ENCODE data around the gene PLCB1. TPM values are rescaled to one million over a fixed set of nuclear protein-coding genes. Genes with fewer than 3 reads are reported as not detected.

Gene PLCB1
- total RNA-seq, 1 donor from 2014 or later, result 48.3 TPM

DNA sequence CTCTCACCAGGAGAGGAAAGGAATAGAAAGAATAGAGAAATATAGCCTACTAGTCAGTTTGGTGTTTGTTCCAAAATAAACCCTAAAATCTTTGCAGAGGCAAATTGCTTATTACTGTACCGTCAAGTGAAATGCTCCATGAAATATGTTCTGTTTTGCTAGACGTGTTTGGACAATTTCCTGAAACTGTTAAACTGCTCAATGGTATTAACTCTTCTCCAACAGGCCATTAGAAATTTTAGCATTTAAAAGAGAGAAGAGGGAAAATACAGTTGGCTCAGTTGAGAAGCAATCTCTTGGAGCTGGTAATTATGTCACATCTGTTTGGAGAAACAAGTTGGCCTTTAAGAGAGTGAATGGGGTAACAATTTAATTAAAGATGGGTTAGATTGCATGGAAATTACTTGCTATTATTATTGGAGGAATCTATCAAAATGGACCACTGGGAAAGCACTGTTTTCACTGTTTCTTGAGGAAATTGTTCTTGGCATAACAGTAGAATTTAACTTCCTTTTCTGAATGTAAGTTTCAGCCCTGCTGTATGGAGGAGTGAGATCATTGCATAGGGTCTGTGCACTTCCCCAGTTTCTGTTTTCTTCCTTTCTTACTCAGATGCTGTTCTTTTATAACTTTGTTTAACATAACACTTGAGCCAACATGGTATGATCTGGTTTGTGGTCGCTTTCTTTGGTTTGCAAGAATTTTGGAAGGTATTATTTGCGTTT is 373.6 kb downstream of the PLCB1 start:
- DNase-seq (ENCODE audit: low spot score), result no peak

DNA sequence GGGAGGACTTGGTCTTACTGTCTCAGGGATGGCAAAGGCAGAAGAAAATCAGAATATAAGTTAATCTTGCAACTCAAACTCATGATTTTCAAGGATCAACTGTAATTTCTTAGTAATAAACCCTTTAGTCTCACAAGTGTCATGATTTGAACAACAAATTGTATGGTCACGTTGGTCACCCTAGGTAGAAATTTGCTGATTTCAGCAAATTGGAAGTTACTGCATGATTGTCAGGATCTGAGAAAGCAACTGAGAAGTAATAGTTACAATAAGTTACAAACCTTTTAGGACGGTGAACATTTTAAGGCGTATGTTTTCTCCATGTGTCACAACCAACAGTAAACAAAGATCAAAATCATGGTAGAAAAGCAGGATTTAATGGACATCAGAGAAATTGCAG is 375.2 kb downstream of the PLCB1 start:
- DNase-seq (ENCODE audit: low spot score), result no peak

DNA sequence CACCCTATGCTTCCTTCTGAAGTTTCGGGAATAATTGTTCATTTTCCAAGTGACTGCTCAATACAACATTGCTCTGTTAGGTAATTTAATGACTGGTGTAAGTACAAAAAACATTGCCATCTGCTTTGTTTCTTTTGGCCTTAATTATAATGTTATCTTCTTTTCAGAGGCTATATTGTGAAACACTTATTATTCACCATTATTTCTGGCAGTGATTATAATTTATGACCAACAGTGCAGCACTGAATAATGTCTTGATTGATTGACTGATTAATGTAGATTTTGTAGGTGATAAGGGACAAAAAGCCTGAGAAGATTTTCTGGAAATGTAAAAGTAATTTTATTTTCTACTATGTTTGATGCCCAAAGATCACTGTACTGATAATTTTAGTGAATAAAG is 377.7 kb downstream of the PLCB1 start:
- DNase-seq (ENCODE audit: low spot score), result no peak

DNA sequence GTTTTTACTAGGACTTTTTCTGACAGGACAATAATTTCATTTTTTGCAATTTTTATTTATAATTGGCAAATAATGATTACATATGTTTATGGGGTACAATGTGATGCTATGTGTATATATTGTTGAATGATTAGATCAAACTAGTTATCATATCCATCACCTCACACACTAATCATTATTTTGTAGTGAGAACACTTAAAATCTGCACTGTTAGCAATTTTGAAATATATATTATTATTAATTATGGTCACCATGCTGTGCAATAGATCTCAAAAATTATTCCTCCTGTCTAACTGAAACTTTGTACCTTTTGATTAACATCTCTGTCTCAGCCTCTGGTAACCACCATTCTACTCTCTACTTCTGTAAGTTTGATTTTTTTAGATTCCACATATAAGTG is 378.7 kb downstream of the PLCB1 start:
- no peak for DNase-seq (ENCODE audit: low spot score)

GRCh38 chr20:8512003-8512402 is 379.9 kb downstream of the PLCB1 start:
- DNase-seq (ENCODE audit: low spot score), result no peak

GRCh38 chr20:8515810-8516435 is 383.9 kb downstream of the PLCB1 start:
- DNase-seq (ENCODE audit: low spot score), result no peak

DNA sequence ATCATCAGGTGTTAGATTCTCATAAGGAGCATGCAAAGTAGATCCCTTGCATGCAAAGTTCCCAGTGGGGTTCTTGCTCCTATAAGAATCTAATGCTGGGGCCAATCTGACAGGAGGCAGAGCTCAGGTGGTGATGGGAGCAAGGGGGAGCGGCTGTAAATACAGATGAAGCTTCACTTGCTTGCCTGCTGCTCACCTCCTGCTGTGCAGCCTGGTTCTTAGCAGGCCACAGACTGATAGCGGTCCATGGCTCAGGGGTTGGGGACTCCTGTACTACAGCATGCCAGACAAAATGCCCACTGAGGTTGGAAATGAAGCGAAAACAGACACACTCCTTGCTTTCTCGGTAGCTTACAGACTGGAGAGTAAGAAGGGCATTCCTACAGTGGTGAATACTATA is 386.8 kb downstream of the PLCB1 start:
- no peak for DNase-seq (ENCODE audit: low spot score)

- no peak for DNase-seq (ENCODE audit: low spot score)
Observed at GRCh38 chr20:8519887-8520286, 387.8 kb downstream of the PLCB1 start.

- no peak for DNase-seq (ENCODE audit: low spot score)
Observed at GRCh38 chr20:8522168-8522567, 390.1 kb downstream of the PLCB1 start.

DNA sequence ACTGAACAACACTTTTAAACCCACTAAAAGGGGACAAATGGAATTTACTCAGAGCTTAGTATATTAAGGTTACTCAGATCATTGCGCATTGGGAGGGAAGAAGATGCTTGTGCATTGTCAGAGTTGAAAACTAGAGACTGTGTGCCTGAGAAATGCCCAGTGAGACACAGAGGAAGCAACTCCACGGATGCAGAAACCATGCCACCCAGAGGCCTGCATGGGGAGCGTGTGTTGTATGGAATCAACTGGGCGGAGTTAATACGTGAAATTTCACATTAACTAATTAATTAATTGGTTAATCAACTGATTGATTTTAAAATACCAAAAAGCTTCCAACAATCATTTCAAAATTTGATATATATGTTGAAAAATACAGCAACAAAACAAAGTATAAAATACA is 391.6 kb downstream of the PLCB1 start:
- DNase-seq (ENCODE audit: low spot score), result no peak

GRCh38 chr20:8524101-8525016 is 392.3 kb downstream of the PLCB1 start:
- no peak for DNase-seq (ENCODE audit: low spot score)

DNA sequence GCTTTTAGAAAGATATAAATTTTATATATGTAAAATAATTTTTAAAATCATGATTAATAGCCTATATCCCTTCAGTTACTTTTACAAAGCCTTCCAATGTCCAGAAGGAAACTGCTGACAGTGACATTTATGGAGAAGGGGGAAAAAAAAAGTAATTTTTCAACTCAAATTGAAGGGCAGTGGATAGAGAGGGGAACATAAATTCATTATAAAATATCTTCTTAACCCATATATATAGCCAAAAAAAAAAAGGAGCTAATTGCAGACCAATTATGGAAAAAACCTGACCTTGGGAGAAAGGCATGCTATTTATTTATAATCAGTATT is 392.9 kb downstream of the PLCB1 start:
- no peak for DNase-seq (ENCODE audit: low spot score)

DNA sequence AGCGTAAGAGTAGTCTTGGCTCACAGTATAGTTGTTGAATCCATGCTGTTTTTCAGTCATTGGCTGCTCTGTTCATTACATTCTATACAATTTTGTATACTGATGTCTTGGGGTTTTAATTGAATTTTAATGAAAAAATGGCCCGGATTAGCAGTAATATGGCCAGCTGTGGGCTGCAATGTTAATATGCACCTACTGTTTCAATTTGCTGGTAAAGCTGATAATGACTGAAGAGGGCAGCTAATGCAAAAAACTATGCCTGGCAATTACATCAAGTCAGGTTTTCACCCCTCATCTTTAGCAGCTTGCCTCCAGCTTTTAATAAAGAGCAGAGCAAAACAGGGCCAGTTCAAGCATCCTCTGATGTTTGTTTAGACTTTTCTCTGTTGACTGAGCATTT is 394.5 kb downstream of the PLCB1 start:
- DNase-seq (ENCODE audit: low spot score), result no peak

DNA sequence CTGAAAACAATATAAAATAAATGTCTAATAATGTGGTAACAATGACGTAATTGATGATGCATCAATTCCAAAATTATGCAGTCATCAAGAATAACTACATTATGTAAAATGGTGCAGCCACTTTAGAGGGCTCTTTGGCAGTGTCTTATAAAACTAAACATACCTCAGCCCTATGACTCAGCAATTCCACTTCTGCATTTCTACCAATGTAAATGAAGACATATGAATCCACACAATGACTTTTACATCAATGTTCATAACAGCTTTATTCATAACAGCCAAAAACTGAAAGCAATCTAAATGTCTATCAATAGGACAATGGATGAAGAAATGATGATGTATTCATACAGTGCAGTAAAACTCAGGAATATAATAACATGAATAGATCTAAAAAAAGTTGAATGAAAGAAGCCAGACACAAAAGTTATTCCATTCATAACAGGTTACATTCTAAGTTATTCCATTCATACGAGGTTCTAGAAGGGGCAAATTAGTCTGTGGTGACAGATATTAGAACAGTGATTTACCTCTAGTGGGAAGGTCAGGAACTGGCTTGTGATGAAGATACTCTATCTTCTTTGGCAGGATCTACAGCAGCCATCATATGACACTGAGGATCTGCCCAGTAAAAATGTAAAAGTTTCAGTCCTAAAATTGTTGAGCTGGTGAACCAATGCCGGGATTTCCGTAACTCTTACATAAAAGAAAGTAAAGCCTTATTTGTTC is 396.1 kb downstream of the PLCB1 start:
- no peak for DNase-seq (ENCODE audit: low spot score)

DNA sequence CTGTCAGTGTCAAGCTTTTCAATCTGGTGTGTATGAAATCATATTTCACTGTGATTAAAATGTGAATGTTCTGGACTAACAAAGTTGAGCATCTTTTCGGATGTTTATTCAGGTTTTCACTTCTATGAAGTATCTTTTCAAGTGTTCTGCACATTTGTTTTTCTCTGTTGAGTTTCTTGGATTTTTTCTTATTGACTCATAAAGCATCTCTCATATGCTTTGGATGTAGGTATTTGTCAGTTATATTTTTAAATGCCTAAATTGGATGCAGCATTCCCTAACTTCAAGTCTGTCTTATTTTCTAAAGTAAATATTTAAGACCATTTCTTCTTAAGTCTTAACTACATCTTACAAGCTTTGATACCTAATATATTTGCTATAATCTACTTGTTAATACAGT is 398.0 kb downstream of the PLCB1 start:
- no peak for DNase-seq (ENCODE audit: low spot score)

DNA sequence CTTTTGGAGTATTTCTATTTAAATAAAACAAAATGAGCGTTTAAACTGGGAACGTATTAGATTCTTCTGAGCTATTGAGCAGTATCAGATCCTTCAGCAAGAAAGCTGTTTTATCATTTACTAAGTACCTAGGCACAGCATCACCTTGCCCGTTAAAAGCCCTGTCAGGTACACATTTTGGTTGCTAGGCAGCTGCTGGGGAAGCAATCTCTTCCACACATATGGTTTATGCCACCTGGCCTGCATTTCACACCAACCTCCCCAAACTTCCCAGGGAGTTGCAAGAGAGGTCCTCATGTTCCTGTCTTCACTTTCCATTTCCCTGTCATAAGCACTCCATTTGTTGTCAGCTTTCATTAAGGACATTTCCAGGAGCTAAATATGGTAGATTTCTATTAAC is 400.1 kb downstream of the PLCB1 start:
- DNase-seq (ENCODE audit: low spot score), result no peak

GRCh38 chr20:8534368-8535160 is 402.5 kb downstream of the PLCB1 start:
- no peak for DNase-seq (ENCODE audit: low spot score)

GRCh38 chr20:8535403-8536261 is 403.6 kb downstream of the PLCB1 start:
- DNase-seq (ENCODE audit: low spot score), result no peak

DNA sequence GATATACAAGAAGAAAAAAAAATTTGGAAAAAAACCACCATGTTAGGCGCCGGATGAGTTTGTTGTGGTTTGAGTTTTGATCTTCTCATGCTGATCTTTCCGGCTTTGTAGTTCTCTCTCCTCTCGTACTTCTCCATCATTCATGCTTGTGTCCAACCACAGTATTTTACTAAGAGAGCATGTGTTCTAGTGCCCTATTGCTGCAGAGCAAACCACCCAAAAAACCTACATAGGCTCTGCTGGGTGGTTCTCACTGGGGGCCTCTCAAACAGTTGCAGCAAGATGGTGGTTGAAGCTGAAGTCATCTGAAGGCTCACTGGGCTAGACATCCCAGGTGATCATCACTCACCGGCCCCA is 404.2 kb downstream of the PLCB1 start:
- DNase-seq (ENCODE audit: low spot score), result no peak

- no peak for DNase-seq (ENCODE audit: low spot score)
Observed at GRCh38 chr20:8540466-8540865, 408.4 kb downstream of the PLCB1 start.

DNA sequence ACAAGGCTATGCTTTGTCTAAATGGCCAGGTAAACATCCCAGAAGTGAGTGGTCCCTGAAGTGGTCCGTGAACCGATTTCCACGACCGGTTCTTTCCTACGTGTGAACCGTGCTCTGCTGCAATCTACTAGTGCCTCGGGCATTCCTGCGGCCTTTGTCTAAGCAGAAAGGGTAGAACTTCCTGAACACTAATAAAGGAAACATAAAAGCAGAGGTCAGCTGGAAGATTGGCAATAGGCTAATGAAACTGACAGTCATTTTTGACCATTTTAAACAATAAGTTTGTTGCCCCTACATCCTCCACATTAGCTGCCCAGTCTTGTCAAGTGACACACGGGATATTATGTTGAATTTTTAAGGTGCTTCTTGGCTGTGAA is 410.0 kb downstream of the PLCB1 start:
- no peak for DNase-seq (ENCODE audit: low spot score)
